Measurements from ENCODE around the gene MAPK8.

GRCh38 chr10:48377751-48378530, 71.5 kb downstream of the MAPK8 start:
- TF ChIP-seq CTCF (IDR thresholded peaks at IDR 0.05) (no peak), POLR2A (IDR thresholded peaks at IDR 0.05) (no peak)
